Common myeloid progenitor, CD34-positive (primary cell): ENCODE data around the gene ECI1.
A peak's percentile ranks its signal among the peaks of the same experiment; 100 is the strongest.

Experiments used
- CTCF ChIA-PET: fragments of 350-600 bp; sonication (Branson Sonifier 250); formaldehyde crosslinking; loops from one replicate; lab custom pipeline; 2021; ENCODE audit warnings: antibody characterized with exemption; lab: Charles Lee
- POLR2A ChIA-PET: fragments of 350-600 bp; sonication (Branson Sonifier 250); formaldehyde crosslinking; loops from one replicate; lab custom pipeline; 2021; ENCODE audit warnings: antibody characterized with exemption; lab: Charles Lee
- DNase-seq, 3 donors: peaks; one replicate each; pipeline versions ENCODE4 v3.0.0 to v3.0.0-alpha.2; 2013
- H3K27ac ChIP-seq, 2 experiments: 1 replicate in 1 of 2; 2 replicates in 1 of 2; pipeline ENCODE4 v1.7.0; 2013; ENCODE audit warnings: inconsistent platforms in 2 of 2, low read length in 2 of 2, mild to moderate bottlenecking in 2 of 2, low read depth in 1 of 2, moderate library complexity in 1 of 2; ENCODE audit not compliant: severe bottlenecking in 2 of 2, insufficient read depth in 1 of 2, poor library complexity in 1 of 2
- H3K27me3 ChIP-seq, 5 experiments: replicated peaks in 2 of 5; 1 replicate in 3 of 5; 2 replicates in 2 of 5; pipeline versions ENCODE4 v1.6.1 to v1.7.0; 2013; ENCODE audit warnings: low read length in 4 of 5, mild to moderate bottlenecking in 2 of 5, moderate library complexity in 2 of 5, inconsistent platforms in 1 of 5; ENCODE audit not compliant: insufficient read depth in 5 of 5, control insufficient read depth in 4 of 5
- H3K36me3 ChIP-seq, 4 experiments: 1 replicate in 2 of 4; 2 replicates in 2 of 4; pipeline versions ENCODE4 v1.6.1 to v1.7.0; 2013; ENCODE audit warnings: low read length in 3 of 4, control low read depth in 1 of 4, mild to moderate bottlenecking in 1 of 4; ENCODE audit not compliant: control insufficient read depth in 4 of 4, insufficient read depth in 4 of 4
- H3K4me1 ChIP-seq, 4 experiments: 1 replicate in 3 of 4; 2 replicates in 1 of 4; pipeline versions ENCODE4 v1.6.1 to v1.7.1; 2013; ENCODE audit warnings: low read length in 3 of 4, mild to moderate bottlenecking in 3 of 4, control low read depth in 1 of 4, inconsistent platforms in 1 of 4, moderate library complexity in 1 of 4; ENCODE audit not compliant: control insufficient read depth in 4 of 4, insufficient read depth in 4 of 4; ENCODE audit errors: control extremely low read depth in 1 of 4
- H3K4me3 ChIP-seq, 7 experiments: 1 replicate in 4 of 7; 2 replicates in 3 of 7; pipeline versions ENCODE4 v1.5.1 to v1.7.0; 2013; ENCODE audit warnings: mild to moderate bottlenecking in 7 of 7, low read length in 6 of 7, moderate library complexity in 6 of 7, inconsistent platforms in 2 of 7, low read depth in 2 of 7, control low read depth in 1 of 7; ENCODE audit not compliant: insufficient read depth in 4 of 7, control insufficient read depth in 1 of 7; ENCODE audit errors: extremely low read depth in 1 of 7
- H3K9me3 ChIP-seq, 5 experiments: 1 replicate in 4 of 5; 2 replicates in 1 of 5; pipeline versions ENCODE4 v1.6.1 to v1.7.1; 2013; ENCODE audit warnings: low read length in 4 of 5, mild to moderate bottlenecking in 2 of 5, inconsistent platforms in 1 of 5, low read depth in 1 of 5, moderate library complexity in 1 of 5; ENCODE audit not compliant: control insufficient read depth in 4 of 5, insufficient read depth in 2 of 5; ENCODE audit errors: control extremely low read depth in 1 of 5
- WGBS: methylation state at CpG from one replicate; pipeline ENCODE4 v1.1.5; 2013; ENCODE audit not compliant: insufficient coverage; 5-methylcytosine and 5-hydroxymethylcytosine counted together

ECI1 gene

DNA sequence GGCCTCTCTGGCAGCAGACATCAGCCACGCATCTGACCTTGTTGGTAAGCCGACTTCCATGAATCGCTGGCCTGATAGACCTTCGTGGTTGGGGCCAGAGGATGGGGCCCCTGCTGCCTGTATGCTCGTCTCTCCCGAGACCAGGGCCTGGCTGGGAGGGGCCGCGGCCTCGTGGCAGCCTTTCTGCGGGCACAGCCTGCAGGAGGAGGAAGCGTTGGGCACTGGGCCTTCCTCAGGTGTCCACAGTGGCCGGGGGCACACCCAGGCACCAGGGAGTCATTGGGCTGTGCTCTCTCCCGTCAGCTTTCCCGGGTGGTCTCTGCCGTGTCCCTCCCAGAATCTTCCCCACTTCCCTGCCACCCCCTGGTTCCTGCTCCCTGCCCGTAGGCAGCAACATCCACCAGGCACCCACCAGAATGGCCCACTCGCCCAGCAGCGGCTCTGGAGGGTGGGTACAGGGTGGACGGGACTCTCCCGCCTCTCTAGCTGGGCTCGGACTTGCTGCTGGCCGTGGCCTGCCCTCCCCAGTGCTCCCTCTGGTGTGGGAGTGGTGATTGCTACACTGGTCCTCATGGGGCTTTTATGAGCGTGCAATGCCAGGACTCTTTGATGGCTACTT is 21.6 kb downstream of the ECI1 start:
- H3K27ac ChIP-seq, result no peak overlapping the region
- ChIA-PET CTCF (interaction anchor here (1.7 kb wide), 1 partner anchor 22 kb away, joined by 3 read pairs; the partner anchor contains the start of gene ECI1), POLR2A (interaction anchor here (0.7 kb wide), 1 partner anchor 9 kb away, joined by 3 read pairs; no protein-coding TSS in a partner anchor)
- no peak overlapping the region for H3K4me3 ChIP-seq
- peaks cover 0 to 9% (median 4%) of the 10 kb centered on the region in 4 experiments for H3K4me1 ChIP-seq
- peaks cover 0 to 3% (median 0%) of the 10 kb centered on the region in 5 experiments for H3K27me3 ChIP-seq
- peaks cover 9 to 81% (median 48%) of the 10 kb centered on the region in 4 experiments for H3K36me3 ChIP-seq
- no peak for DNase-seq
- H3K9me3 ChIP-seq, result no peaks in the 10 kb centered on the region
- WGBS, result 94% methylated on average over 20 of the region's 23 CpGs

- H3K4me1 ChIP-seq, result peaks cover 0 to 15% (median 11%) of the 10 kb centered on the region in 4 experiments
- no peak for DNase-seq
- WGBS, result 100% methylated on average over 3 of the region's 12 CpGs
- peaks cover 8 to 75% (median 43%) of the 10 kb centered on the region in 4 experiments for H3K36me3 ChIP-seq
- H3K27ac ChIP-seq, result no peak overlapping the region
- POLR2A ChIA-PET, result interaction anchor here (0.7 kb wide), 1 partner anchor 9 kb away, joined by 3 read pairs; no protein-coding TSS in a partner anchor
- no peaks in the 10 kb centered on the region for H3K27me3 ChIP-seq
- CTCF ChIA-PET, result interaction anchor here (1.7 kb wide), 1 partner anchor 22 kb away, joined by 3 read pairs; the partner anchor contains the start of gene ECI1
- H3K9me3 ChIP-seq, result no peaks in the 10 kb centered on the region
- no peak overlapping the region for H3K4me3 ChIP-seq
Observed at GRCh38 chr16:2229091-2229490, 22.3 kb downstream of the ECI1 start.

GRCh38 chr16:2228161-2228824 is 23.1 kb downstream of the ECI1 start:
- H3K36me3 ChIP-seq, result peaks cover 7 to 67% (median 37%) of the 10 kb centered on the region in 4 experiments
- WGBS, result 96% methylated on average over 19 of the region's 25 CpGs
- no peaks in the 10 kb centered on the region for H3K27me3 ChIP-seq
- no peak for DNase-seq
- ChIA-PET CTCF (interaction anchor here (1.7 kb wide), 1 partner anchor 23 kb away, joined by 3 read pairs; the partner anchor contains the start of gene ECI1), POLR2A (no interaction called here)
- no peak overlapping the region for H3K4me3 ChIP-seq
- H3K4me1 ChIP-seq, result peaks cover 0 to 15% (median 13%) of the 10 kb centered on the region in 4 experiments
- no peak overlapping the region for H3K27ac ChIP-seq
- no peaks in the 10 kb centered on the region for H3K9me3 ChIP-seq

- POLR2A ChIA-PET, result no interaction called here
- H3K27me3 ChIP-seq, result no peaks in the 10 kb centered on the region
Observed at GRCh38 chr16:2226918-2227317, 24.5 kb downstream of the ECI1 start.

DNA sequence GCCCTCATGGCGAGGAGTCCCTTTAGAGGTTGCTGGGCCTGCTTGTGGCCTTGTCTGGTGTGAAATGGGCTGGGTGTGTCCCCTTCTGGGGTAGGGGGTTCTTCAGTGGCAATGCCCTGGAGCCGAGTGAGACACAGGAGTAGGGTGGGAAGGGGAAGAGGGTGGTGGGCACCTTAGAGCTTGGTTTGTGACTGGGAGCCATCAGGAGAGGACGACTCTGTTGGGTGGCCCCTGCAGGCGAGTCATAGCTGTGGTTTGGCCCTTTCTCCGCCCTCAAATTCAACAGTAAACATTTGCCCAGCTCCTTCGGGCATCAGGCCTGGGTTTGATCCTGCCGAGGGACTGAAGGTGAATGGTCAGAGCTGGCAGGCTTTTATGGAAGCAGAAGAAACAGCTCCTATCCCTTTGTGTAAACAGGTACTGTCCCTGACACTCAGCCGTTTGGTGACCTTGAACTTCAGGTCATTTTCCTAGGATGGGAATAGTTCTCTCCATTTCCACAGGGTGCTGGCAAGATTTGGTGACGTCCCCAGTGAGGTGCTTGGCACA is 25.1 kb downstream of the ECI1 start:
- Histone ChIP-seq H3K9me3 (no peaks in the 10 kb centered on the region), H3K4me1 (peaks cover 0 to 15% (median 14%) of the 10 kb centered on the region in 4 experiments), H3K27me3 (no peaks in the 10 kb centered on the region), H3K4me3 (no peak overlapping the region), H3K27ac (no peak overlapping the region), H3K36me3 (peaks cover 3 to 47% (median 25%) of the 10 kb centered on the region in 4 experiments)
- ChIA-PET CTCF (interaction anchor here (1.0 to 1.9 kb wide), 4 partner anchors 10 to 86 kb away, joined by 5 to 7 read pairs (median 6); partner anchors contain the start of genes DNASE1L2 and ECI1), POLR2A (no interaction called here)
- 94% methylated on average over 9 of the region's 9 CpGs for WGBS
- DNase-seq, result no peak

More at GRCh38 chr16:2226918-2227317, 24.5 kb downstream of the ECI1 start:
- DNase-seq, result no peak
- CTCF ChIA-PET, result interaction anchor here (1.4 kb wide), 1 partner anchor 12 kb away, joined by 7 read pairs; no protein-coding TSS in a partner anchor
- no peak overlapping the region for H3K4me3 ChIP-seq
- 97% methylated on average over 6 of the region's 6 CpGs for WGBS
- H3K4me1 ChIP-seq, result peaks cover 0 to 15% (median 14%) of the 10 kb centered on the region in 4 experiments
- H3K36me3 ChIP-seq, result peaks cover 5 to 53% (median 29%) of the 10 kb centered on the region in 4 experiments
- no peak overlapping the region for H3K27ac ChIP-seq
- no peaks in the 10 kb centered on the region for H3K9me3 ChIP-seq

DNA sequence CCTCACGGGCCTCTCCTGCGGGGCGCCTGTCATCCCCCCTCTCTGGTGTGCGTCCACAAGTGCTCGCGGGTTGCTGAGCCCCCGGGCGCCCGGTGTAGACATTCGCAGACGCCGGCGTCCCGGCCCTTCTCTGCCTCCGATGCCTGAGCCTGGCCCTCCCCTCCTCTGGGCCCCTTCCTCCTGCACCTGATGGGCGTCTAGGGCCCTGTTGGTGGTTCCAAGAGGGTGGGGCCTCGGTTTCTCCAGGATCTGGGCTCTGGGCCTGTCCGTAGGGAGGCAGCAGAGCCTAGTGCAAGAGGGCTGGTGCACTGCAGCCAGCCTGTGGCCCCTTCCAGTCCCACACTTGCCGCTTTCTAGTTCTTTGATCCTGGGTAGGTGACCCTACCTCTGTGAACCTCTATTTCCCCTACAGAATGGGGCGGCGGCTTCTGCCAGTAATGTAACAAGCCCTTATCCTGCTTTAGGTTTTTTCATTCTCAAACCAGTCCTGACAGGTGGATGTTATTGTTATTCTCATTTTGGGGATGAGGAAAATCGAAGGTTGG is 27.4 kb downstream of the ECI1 start:
- H3K4me3 ChIP-seq, result peak overlapping the region; percentile 77 to 97 (median 90)
- H3K27me3 ChIP-seq, result no peaks in the 10 kb centered on the region
- WGBS, result 15% methylated on average over 7 of the region's 22 CpGs
- peak; percentile 25 to 48 (median 38) for DNase-seq
- POLR2A ChIA-PET, result interaction anchor here (0.9 kb wide), 1 partner anchor 12 kb away, joined by 3 read pairs; no protein-coding TSS in a partner anchor
- peaks cover 0 to 24% (median 11%) of the 10 kb centered on the region in 4 experiments for H3K36me3 ChIP-seq
- CTCF ChIA-PET, result interaction anchor here (1.4 kb wide), 1 partner anchor 26 kb away, joined by 3 read pairs; no protein-coding TSS in a partner anchor
- peaks cover 0 to 15% (median 14%) of the 10 kb centered on the region in 4 experiments for H3K4me1 ChIP-seq
- H3K9me3 ChIP-seq, result no peaks in the 10 kb centered on the region
- peak overlapping the region; percentile 74 to 90 for H3K27ac ChIP-seq
